ENCODE measurements around the gene CA14. TPM values are rescaled to one million over a fixed set of nuclear protein-coding genes. Genes with fewer than 3 reads are reported as not detected.
"Not testable (repeated sequence)": the region's sequence is repeated elsewhere in the genome, so short reads cannot be mapped to it uniquely, and the experiment has no call there.

The CA14 gene
- total RNA-seq, 1 experiment from 2014 or later = 2.0 TPM

DNA sequence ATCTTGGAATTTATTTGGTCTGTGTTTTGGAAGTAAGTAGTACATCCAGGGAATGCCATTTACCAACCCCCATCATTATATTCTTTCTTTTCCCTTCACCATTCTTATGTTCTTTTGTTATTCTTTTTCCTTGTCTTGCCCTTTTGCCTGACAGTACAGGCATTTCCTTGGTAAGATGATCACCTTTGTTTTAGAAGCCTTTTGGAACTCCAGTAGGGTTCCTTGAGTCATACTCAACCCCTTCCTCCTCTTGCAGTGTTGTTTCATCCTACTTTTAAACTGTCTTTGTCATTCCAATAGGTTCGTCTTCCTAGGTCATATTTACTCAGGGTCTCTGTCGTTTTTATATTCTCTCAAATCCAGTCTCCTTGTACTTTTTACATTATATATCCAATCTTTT lies 45.3 kb downstream of the CA14 start:
- POLR2A ChIA-PET (ENCODE audit: low non-redundant PET) = no interaction called here
- Histone ChIP-seq H3K27ac (ENCODE audit: low read depth, low read length, poor library complexity, severe bottlenecking) (no peak overlapping the region), H3K4me1 (ENCODE audit: insufficient read depth, low read length, poor library complexity, severe bottlenecking) (no peaks in the 10 kb centered on the region), H3K27me3 (replicated peaks; ENCODE audit: insufficient read depth, low read depth, low read length, poor library complexity) (no peaks in the 10 kb centered on the region), H3K9me3 (ENCODE audit: low read depth, low read length, poor library complexity, severe bottlenecking) (no peaks in the 10 kb centered on the region), H3K36me3 (ENCODE audit: insufficient read depth, low read length, poor library complexity, severe bottlenecking) (peaks cover 47% of the 10 kb centered on the region), H3K4me3 (ENCODE audit: low read depth, low read length, poor library complexity, severe bottlenecking) (no peak overlapping the region)
- TSS peak; percentile 1 for BruUV-seq (replicated peaks)
- no peak for DNase-seq (ENCODE audit: low spot score)
- TF ChIP-seq, protein P1, sequence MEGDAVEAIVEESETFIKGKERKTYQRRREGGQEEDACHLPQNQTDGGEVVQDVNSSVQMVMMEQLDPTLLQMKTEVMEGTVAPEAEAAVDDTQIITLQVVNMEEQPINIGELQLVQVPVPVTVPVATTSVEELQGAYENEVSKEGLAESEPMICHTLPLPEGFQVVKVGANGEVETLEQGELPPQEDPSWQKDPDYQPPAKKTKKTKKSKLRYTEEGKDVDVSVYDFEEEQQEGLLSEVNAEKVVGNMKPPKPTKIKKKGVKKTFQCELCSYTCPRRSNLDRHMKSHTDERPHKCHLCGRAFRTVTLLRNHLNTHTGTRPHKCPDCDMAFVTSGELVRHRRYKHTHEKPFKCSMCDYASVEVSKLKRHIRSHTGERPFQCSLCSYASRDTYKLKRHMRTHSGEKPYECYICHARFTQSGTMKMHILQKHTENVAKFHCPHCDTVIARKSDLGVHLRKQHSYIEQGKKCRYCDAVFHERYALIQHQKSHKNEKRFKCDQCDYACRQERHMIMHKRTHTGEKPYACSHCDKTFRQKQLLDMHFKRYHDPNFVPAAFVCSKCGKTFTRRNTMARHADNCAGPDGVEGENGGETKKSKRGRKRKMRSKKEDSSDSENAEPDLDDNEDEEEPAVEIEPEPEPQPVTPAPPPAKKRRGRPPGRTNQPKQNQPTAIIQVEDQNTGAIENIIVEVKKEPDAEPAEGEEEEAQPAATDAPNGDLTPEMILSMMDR (conservative IDR thresholded peaks at IDR 0.05; ENCODE audit: low read depth, low read length) = no peak
- no peak for TF ChIP-seq EZH2 (IDR thresholded peaks at IDR 0.05; ENCODE audit: borderline replicate concordance, low read depth, low read length, poor library complexity, severe bottlenecking)
- CTCF ChIA-PET = no interaction called here
- intact Hi-C loops (cut with micrococcal nuclease; ENCODE audit: unreplicated experiment) = no loop called here

DNA sequence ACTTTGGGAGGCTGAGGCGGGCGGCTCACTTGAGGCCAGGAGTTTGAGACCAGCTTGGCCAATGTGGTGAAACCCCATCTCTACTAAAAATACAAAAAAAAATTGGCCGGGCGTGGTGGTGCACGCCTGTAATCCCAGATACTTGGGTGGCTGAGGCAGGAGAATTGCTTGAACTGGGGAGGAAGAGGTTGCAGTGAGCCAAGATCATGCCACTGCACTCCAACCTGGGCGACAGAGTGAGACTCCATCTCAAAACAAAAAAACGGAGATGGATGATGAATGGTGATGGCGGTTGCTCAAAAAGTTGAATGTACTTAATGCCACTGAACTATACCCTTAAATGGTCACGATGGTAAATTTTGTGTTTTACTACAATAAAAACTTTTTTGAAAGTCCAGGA lies 51.0 kb downstream of the CA14 start:
- H3K27ac ChIP-seq (ENCODE audit: low read depth, low read length, poor library complexity, severe bottlenecking); intact Hi-C loops (cut with micrococcal nuclease; ENCODE audit: unreplicated experiment); BruUV-seq (replicated peaks); POLR2A ChIA-PET (ENCODE audit: low non-redundant PET); H3K27me3 ChIP-seq (replicated peaks; ENCODE audit: insufficient read depth, low read depth, low read length, poor library complexity); CTCF ChIA-PET; DNase-seq (ENCODE audit: low spot score); H3K9me3 ChIP-seq (ENCODE audit: low read depth, low read length, poor library complexity, severe bottlenecking); H3K4me1 ChIP-seq (ENCODE audit: insufficient read depth, low read length, poor library complexity, severe bottlenecking); H3K4me3 ChIP-seq (ENCODE audit: low read depth, low read length, poor library complexity, severe bottlenecking): not testable (repeated sequence)
- peaks cover 19% of the 10 kb centered on the region for H3K36me3 ChIP-seq (ENCODE audit: insufficient read depth, low read length, poor library complexity, severe bottlenecking)

DNA sequence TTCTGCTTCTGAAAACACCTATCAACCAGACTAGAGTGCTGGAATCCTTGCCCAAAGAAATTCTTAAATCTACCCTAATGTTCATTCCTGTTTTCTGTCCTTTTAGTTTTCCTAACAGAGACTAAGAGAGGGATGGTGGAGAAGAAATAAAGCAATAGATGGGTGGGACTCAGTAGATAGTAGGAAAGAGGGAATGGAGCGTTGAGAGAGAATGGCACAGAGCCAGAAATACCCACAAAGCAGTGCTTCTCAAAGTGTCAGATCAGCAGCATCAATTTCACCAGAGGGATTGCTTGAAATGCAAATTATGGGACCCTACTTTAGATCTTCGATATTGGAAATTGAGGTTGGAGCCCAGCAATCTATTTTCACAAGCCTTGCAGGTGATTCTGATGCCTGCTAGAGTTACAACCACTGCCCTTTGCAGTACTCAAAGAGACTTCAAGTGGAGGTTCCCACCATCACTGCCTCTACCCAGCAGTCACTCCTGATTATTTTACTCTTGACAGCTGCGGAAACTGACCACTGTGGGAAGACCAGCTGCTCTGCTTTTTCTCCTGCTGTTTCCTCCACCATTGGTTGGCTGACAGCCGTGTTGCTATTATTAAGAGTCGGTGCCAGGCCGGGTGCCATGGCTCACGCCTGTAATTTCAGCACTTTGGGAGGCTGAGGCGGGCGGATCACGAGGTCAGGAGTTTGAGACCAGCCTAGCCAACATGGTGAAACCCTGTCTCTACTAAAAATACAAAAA lies 52.4 kb downstream of the CA14 start:
- H3K9me3 ChIP-seq (ENCODE audit: low read depth, low read length, poor library complexity, severe bottlenecking) = no peaks in the 10 kb centered on the region
- ChIA-PET CTCF (no interaction called here), POLR2A (ENCODE audit: low non-redundant PET) (no interaction called here)
- H3K36me3 ChIP-seq (ENCODE audit: insufficient read depth, low read length, poor library complexity, severe bottlenecking) = peaks cover 16% of the 10 kb centered on the region
- no peak for TF ChIP-seq EZH2 (IDR thresholded peaks at IDR 0.05; ENCODE audit: borderline replicate concordance, low read depth, low read length, poor library complexity, severe bottlenecking)
- no peak overlapping the region for H3K4me3 ChIP-seq (ENCODE audit: low read depth, low read length, poor library complexity, severe bottlenecking)
- H3K27ac ChIP-seq (ENCODE audit: low read depth, low read length, poor library complexity, severe bottlenecking) = no peak overlapping the region
- intact Hi-C loops (cut with micrococcal nuclease; ENCODE audit: unreplicated experiment) = no loop called here
- no TSS peak for BruUV-seq (replicated peaks)
- no peak for DNase-seq (ENCODE audit: low spot score)
- H3K4me1 ChIP-seq (ENCODE audit: insufficient read depth, low read length, poor library complexity, severe bottlenecking) = no peaks in the 10 kb centered on the region
- H3K27me3 ChIP-seq (replicated peaks; ENCODE audit: insufficient read depth, low read depth, low read length, poor library complexity) = no peaks in the 10 kb centered on the region

DNA sequence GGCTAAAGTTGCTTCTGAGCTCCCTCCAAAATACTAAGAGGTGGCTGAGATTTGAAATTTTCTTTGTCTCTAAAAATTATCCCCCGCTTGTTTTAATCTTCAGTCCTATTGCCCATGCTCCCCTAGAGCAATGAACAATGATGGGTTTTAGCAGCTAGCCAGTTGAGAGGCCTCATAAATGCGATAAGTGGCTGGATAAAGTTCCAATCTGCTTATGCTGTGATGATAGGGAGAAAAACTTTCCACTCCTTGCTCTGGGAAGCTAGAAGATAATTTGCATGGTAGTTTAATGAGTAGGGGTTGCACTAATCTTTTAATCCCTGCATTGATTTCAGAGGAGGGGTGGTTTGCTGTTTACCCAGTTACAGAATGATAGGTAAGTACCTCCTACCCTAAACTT lies 54.2 kb downstream of the CA14 start:
- Histone ChIP-seq H3K27ac (ENCODE audit: low read depth, low read length, poor library complexity, severe bottlenecking) (peak overlapping the region; percentile 2), H3K4me1 (ENCODE audit: insufficient read depth, low read length, poor library complexity, severe bottlenecking) (no peaks in the 10 kb centered on the region), H3K4me3 (ENCODE audit: low read depth, low read length, poor library complexity, severe bottlenecking) (no peak overlapping the region), H3K9me3 (ENCODE audit: low read depth, low read length, poor library complexity, severe bottlenecking) (no peaks in the 10 kb centered on the region), H3K36me3 (ENCODE audit: insufficient read depth, low read length, poor library complexity, severe bottlenecking) (peaks cover 16% of the 10 kb centered on the region), H3K27me3 (replicated peaks; ENCODE audit: insufficient read depth, low read depth, low read length, poor library complexity) (no peaks in the 10 kb centered on the region)
- no peak for DNase-seq (ENCODE audit: low spot score)
- ChIA-PET POLR2A (ENCODE audit: low non-redundant PET) (interaction anchor here (0.6 kb wide), 1 partner anchor 30 kb away, joined by 4 read pairs; no protein-coding TSS in a partner anchor), CTCF (interaction anchor here (0.6 kb wide), 1 partner anchor 669 kb away, joined by 7 read pairs; no protein-coding TSS in a partner anchor)
- TF ChIP-seq, protein P1 (conservative IDR thresholded peaks at IDR 0.05; ENCODE audit: low read depth, low read length) = no peak
- TF ChIP-seq EZH2 (IDR thresholded peaks at IDR 0.05; ENCODE audit: borderline replicate concordance, low read depth, low read length, poor library complexity, severe bottlenecking) = no peak
- intact Hi-C loops (cut with micrococcal nuclease; ENCODE audit: unreplicated experiment) = no loop called here
- BruUV-seq (replicated peaks) = no TSS peak

Other genes starting within 250 kb of the CA14 start
- 19.0 and 20.9 TPM in 2 replicates for gene OTUD7B, start 247.0 kb upstream of the CA14 start, total RNA-seq (2021)
- gene VPS45, start 190.0 kb upstream of the CA14 start, total RNA-seq (2021) = 50.3 and 51.3 TPM in 2 replicates
- 67.2 and 73.1 TPM in 2 replicates for gene PLEKHO1, start 107.9 kb upstream of the CA14 start, total RNA-seq (2021)
- 141 and 153 TPM in 2 replicates for gene ANP32E, start 21.7 kb upstream of the CA14 start, total RNA-seq (2021)
- 136 and 144 TPM in 2 replicates for gene APH1A, start 11.2 kb downstream of the CA14 start, total RNA-seq (2021)
- 9.2 and 11.3 TPM in 2 replicates for gene C1orf54, start 15.0 kb downstream of the CA14 start, total RNA-seq (2021)
- gene CIART, start 24.8 kb downstream of the CA14 start, total RNA-seq (2021) = 3.5 and 4.9 TPM in 2 replicates
- 88.5 and 96.3 TPM in 2 replicates for gene MRPS21, start 36.1 kb downstream of the CA14 start, total RNA-seq (2021)
- gene PRPF3, start 63.8 kb downstream of the CA14 start, total RNA-seq (2021) = 76.8 and 86.0 TPM in 2 replicates
- 44.5 and 46.6 TPM in 2 replicates for gene RPRD2, start 106.4 kb downstream of the CA14 start, total RNA-seq (2021)
- gene TARS2, start 229.6 kb downstream of the CA14 start, total RNA-seq (2021) = 32.0 and 36.6 TPM in 2 replicates

All from A673 (cell line).